Measurements from ENCODE around the gene THRB. TPM values are rescaled to one million over a fixed set of nuclear protein-coding genes. Genes with fewer than 3 reads are reported as not detected.

The THRB gene
- total and polyA plus RNA-seq, 9 of the 15 experiments (the other 6 are each of a cell fraction or from before 2014, with no cell fraction given): 1.7 to 14.9 (median 6.9) TPM

- Histone ChIP-seq H3K9ac (ENCODE audit: insufficient read depth in 1 of 2, low read depth in 2 of 2, low read length in 2 of 2) (no peak overlapping the region), H3K4me1 (replicated peaks in 1 of 2; ENCODE audit: control insufficient read depth in 2 of 2, insufficient read depth in 2 of 2, low read length in 2 of 2) (peaks cover 3 to 37% of the 10 kb centered on the region in 2 experiments; a peak in 3 of 5 replicates), H3K36me3 (ENCODE audit: control insufficient read depth, insufficient read depth, low read length) (no peaks in the 10 kb centered on the region), H3K4me2 (ENCODE audit: insufficient read depth, low read length) (no peak overlapping the region), H2AFZ (ENCODE audit: low read depth, low read length) (no peak overlapping the region), H3K4me3 (no peak overlapping the region), H3K9me1 (ENCODE audit: control insufficient read depth, insufficient read depth, low read length) (no peaks in the 10 kb centered on the region), H3K79me2 (ENCODE audit: control insufficient read depth, insufficient read depth, low read length) (peaks cover 13% of the 10 kb centered on the region; the same call in 1 of the 3 replicates), H3K9me3 (replicated peaks; ENCODE audit: control insufficient read depth, insufficient read depth, low read depth, low read length) (no peaks in the 10 kb centered on the region), H3K27me3 (ENCODE audit: control insufficient read depth in 2 of 2, insufficient read depth in 2 of 2, low read length in 2 of 2) (no peaks in the 10 kb centered on the region), H3K27ac (ENCODE audit: extremely low read depth, low read depth, low read length) (no peak overlapping the region), H4K20me1 (replicated peaks; ENCODE audit: control insufficient read depth, insufficient read depth, low read length) (no peaks in the 10 kb centered on the region)
- in situ Hi-C loops (cut with MboI) (no loop called here), intact Hi-C loops (cut with micrococcal nuclease) (loop anchor here (5.0 kb wide), 1 partner anchor 112 kb away; the partner anchor contains the start of gene THRB)
- FAIRE-seq (no peak), DNase-seq (ENCODE audit: extremely low read depth in 1 of 4, low spot score in 3 of 4) (no peak), ATAC-seq (no peak)
- ChIA-PET POLR2A (no interaction called here), CTCF (ENCODE audit: low intra/inter-chr PET ratio) (no interaction called here)
- BruUV-seq (replicated peaks): no TSS peak
- TF ChIP-seq ZBTB11 (CRISPR knock-in tag; IDR thresholded peaks at IDR 0.05) (no peak), NFE2 (IDR thresholded peaks at IDR 0.05; ENCODE audit: low read depth) (no peak), POLR3G (IDR thresholded peaks at IDR 0.05; ENCODE audit: extremely low read depth, insufficient read length, insufficient replicate concordance) (no peak), SREBF2 (CRISPR knock-in tag; IDR thresholded peaks at IDR 0.05) (no peak), ELK1 (CRISPR knock-in tag; IDR thresholded peaks at IDR 0.05) (no peak), PREB (CRISPR knock-in tag; IDR thresholded peaks at IDR 0.05) (no peak), ZNF239 (CRISPR knock-in tag; IDR thresholded peaks at IDR 0.05) (no peak), MNT (conservative IDR thresholded peaks at IDR 0.05) (no peak), PATZ1 (CRISPR knock-in tag; IDR thresholded peaks at IDR 0.05; ENCODE audit: borderline replicate concordance) (no peak), CBFA2T2 (conservative IDR thresholded peaks at IDR 0.05) (no peak), HIVEP1 (CRISPR knock-in tag; IDR thresholded peaks at IDR 0.05) (no peak), ZNF830 (CRISPR knock-in tag; IDR thresholded peaks at IDR 0.05) (no peak)
These were observed 114.7 kb downstream of the THRB start for GRCh38 chr3:24379936-24380335.

All from K562 (cell line).